Skeletal muscle tissue (tissue), 4 donors: ENCODE measurements around the gene ADCY2. TPM values are rescaled to one million over a fixed set of nuclear protein-coding genes. Genes with fewer than 3 reads are reported as not detected.
A peak's percentile ranks its signal among the peaks of the same experiment; 100 is the strongest.

Experiments
- H3K27ac ChIP-seq: one replicate; pipeline ENCODE4 v1.7.0; 2013; ENCODE audit warnings: mild to moderate bottlenecking, low read depth, low read length, inconsistent platforms
- H3K27me3 ChIP-seq, 3 donors: one replicate each; pipeline ENCODE4 v1.7.0; 2013; ENCODE audit warnings: low read length in 3 of 3; ENCODE audit not compliant: control insufficient read depth in 3 of 3, insufficient read depth in 3 of 3
- H3K36me3 ChIP-seq, 3 donors: one replicate each; pipeline ENCODE4 v1.7.0; 2013; ENCODE audit warnings: low read length in 3 of 3; ENCODE audit not compliant: control insufficient read depth in 3 of 3, insufficient read depth in 3 of 3
- H3K4me1 ChIP-seq, 3 donors: one replicate each; pipeline ENCODE4 v1.7.0; 2013; ENCODE audit warnings: low read length in 3 of 3, mild to moderate bottlenecking in 3 of 3; ENCODE audit not compliant: control insufficient read depth in 3 of 3, insufficient read depth in 3 of 3
- H3K4me3 ChIP-seq, 3 donors: one replicate each; pipeline ENCODE4 v1.7.0; 2013; ENCODE audit warnings: low read length in 3 of 3
- H3K9ac ChIP-seq, 3 donors: one replicate each; pipeline ENCODE4 v1.7.0; 2013; ENCODE audit warnings: low read length in 3 of 3, mild to moderate bottlenecking in 3 of 3, moderate library complexity in 2 of 3, low read depth in 1 of 3
- H3K9me3 ChIP-seq, 3 donors: one replicate each; pipeline ENCODE4 v1.7.0; 2013; ENCODE audit warnings: low read length in 3 of 3; ENCODE audit not compliant: control insufficient read depth in 3 of 3
- total RNA-seq: library from RNA; depleted of rRNA; stranded (reverse); fragments of >200 nt; gene quantifications from one replicate; pipeline ENCODE4 v1.2.3, GENCODE V29; 2014
- donor health status: Osteomylitis.

Gene ADCY2
- total RNA-seq, 1 donor from 2014 or later = 27.7 TPM

DNA sequence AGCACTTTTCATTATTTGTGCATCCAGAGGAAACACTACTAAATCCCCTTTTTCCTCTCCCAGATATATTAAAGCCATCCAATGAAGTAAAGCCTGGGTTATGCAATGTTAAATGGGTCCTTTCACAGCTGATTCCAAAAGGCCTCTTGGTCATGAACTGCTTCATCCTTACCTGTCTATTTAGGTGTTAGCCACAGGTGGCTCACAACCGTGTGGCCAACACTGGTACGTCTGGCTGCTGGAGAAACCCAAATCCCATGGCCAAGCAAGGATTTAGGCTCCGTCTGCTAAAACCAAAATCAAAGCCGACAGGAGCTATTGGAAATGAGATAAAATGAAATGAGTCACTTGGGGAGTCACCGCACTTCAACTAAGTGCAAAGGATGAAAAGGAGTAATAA lies 193.9 kb downstream of the ADCY2 start:
- no peak overlapping the region for H3K9ac ChIP-seq
- no peaks in the 10 kb centered on the region for H3K4me1 ChIP-seq
- H3K9me3 ChIP-seq = no peaks in the 10 kb centered on the region
- H3K4me3 ChIP-seq = no peak overlapping the region
- H3K36me3 ChIP-seq = no peaks in the 10 kb centered on the region
- H3K27me3 ChIP-seq = no peaks in the 10 kb centered on the region
- no peak overlapping the region for H3K27ac ChIP-seq

DNA sequence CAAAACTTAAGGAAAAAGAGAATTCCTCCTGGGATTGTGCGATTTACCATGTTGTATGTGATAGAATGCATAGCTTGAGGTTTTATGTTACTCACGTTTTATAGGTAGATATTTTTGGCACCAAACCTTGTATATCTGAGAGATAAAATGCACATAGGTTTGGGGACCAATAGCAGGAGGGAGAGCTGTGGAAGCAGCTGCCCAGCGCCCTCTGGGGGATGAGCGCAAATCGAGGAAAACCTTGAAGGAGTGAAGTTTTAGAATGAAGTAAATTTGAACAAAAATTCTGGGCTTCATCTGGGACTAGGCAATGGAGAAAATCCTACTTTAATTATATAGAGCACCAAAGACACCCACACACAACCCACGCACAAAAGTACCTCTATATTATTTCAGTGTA lies 197.0 kb downstream of the ADCY2 start:
- Histone ChIP-seq H3K9me3 (no peaks in the 10 kb centered on the region), H3K4me3 (no peak overlapping the region), H3K9ac (no peak overlapping the region), H3K27ac (no peak overlapping the region), H3K4me1 (peaks cover 12 to 18% (median 16%) of the 10 kb centered on the region in 3 donors), H3K27me3 (no peaks in the 10 kb centered on the region), H3K36me3 (no peaks in the 10 kb centered on the region)

DNA sequence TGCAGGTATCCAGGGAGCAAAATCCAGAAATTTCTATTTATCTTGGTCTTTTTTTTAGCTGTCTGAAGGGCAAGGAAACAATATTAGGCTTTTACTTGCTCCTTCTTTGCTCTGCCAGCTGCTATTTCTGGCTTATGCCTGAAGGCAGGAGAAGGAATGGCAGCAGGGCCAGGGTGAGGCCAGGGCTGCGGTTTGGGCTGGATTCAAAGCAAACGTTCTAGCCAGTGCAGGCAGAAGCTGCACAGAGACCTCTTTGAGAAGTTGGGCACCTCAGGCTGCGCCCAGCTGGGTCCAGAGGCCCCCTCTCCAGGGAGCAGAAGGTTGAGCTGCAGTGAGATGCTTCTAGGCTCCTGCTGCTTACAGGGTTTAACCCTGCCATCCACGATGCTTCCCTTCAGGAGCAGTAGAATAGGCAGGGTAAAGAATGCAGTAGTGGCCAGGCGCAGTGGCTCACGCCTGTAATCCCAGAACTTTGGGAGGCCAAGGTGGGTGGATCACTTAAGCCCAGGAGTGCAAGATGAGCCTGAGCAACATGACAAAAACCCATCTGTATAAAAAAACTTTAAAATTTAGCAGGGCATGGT lies 201.2 kb downstream of the ADCY2 start:
- Histone ChIP-seq H3K4me1 (peaks cover 14 to 20% (median 20%) of the 10 kb centered on the region in 3 donors), H3K36me3 (peaks cover 0 to 4% (median 2%) of the 10 kb centered on the region in 3 donors), H3K4me3 (no peak overlapping the region), H3K27ac (peak overlapping the region; percentile 9), H3K9ac (no peak overlapping the region), H3K27me3 (no peaks in the 10 kb centered on the region), H3K9me3 (no peaks in the 10 kb centered on the region)

DNA sequence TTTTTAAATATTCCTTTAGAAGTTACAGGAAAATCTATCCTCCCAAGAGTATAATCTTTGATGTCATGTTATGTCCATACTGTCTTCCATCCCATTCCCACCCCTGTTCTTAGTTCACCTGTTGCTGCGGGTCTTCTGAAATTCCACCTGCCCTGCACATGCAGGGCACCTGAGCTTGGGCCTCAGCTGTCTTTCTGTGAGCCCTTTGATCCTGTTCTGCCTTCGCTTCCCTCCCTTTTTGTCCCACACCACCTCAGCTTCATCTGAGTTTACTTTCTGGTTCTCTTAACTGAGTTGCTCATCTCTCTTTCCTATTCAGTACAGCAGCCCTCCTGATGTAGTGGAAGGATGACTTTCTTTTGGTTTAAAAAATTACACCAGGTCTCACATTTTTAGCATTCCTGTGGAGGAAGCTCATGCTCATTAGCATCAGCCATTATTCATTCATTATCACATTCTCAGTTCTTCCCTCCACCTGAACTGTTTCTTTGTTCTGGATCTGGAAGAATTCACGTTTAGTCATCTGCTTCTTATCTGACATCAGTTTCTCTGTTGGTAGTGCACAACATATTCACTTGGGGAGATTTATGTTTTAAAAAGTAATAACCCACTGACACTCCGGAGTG lies 211.0 kb downstream of the ADCY2 start:
- H3K27ac ChIP-seq = no peak overlapping the region
- H3K27me3 ChIP-seq = no peaks in the 10 kb centered on the region

DNA sequence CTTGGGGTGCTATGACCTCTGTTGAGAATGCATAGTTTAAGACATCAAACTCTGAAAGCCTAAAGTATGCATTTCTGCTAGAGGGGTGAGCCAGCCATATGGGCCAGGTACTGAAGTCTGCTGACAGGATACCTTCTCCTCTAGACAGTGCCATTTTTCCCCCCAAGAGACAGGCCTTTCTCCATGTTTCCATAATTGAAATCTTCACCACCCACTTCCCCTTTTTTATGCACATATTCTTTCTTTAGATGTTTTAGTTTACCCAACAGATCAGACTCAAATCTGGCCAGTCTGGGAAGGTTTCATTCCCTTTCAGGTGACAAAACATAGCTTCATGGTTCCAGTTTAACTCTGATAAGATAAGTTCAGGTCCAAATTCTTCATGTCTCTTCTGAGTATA lies 212.8 kb downstream of the ADCY2 start:
- H3K27me3 ChIP-seq = no peaks in the 10 kb centered on the region
- H3K4me3 ChIP-seq = no peak overlapping the region
- no peaks in the 10 kb centered on the region for H3K36me3 ChIP-seq
- H3K4me1 ChIP-seq = no peaks in the 10 kb centered on the region
- no peaks in the 10 kb centered on the region for H3K9me3 ChIP-seq
- H3K27ac ChIP-seq = no peak overlapping the region
- no peak overlapping the region for H3K9ac ChIP-seq

More for the DNA sequence above, 211.0 kb downstream of the ADCY2 start:
- Histone ChIP-seq H3K9ac (no peak overlapping the region), H3K4me3 (no peak overlapping the region), H3K36me3 (peaks cover 0 to 3% (median 0%) of the 10 kb centered on the region in 3 donors), H3K9me3 (no peaks in the 10 kb centered on the region), H3K4me1 (no peaks in the 10 kb centered on the region)

DNA sequence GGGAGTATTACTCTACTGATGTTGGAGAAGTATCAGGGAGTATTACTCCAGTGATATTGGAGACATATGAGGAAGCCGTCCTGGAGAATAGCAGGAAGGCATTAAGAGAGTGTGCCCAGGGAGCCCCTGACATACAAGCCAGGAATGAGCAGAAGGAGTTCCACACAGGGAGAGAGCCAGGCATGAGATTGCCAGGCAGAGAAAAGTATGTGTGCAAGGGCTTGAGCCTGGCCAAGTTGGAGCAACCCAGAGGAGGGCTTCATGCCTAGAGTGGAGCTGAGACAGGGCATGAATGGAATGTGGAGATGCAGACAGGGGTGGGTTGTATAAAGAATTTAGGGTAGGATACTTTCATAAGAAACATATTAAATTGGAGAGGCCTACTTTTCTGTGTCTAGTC lies 213.8 kb downstream of the ADCY2 start:
- no peak overlapping the region for H3K27ac ChIP-seq
- no peaks in the 10 kb centered on the region for H3K4me1 ChIP-seq
- no peaks in the 10 kb centered on the region for H3K27me3 ChIP-seq

DNA sequence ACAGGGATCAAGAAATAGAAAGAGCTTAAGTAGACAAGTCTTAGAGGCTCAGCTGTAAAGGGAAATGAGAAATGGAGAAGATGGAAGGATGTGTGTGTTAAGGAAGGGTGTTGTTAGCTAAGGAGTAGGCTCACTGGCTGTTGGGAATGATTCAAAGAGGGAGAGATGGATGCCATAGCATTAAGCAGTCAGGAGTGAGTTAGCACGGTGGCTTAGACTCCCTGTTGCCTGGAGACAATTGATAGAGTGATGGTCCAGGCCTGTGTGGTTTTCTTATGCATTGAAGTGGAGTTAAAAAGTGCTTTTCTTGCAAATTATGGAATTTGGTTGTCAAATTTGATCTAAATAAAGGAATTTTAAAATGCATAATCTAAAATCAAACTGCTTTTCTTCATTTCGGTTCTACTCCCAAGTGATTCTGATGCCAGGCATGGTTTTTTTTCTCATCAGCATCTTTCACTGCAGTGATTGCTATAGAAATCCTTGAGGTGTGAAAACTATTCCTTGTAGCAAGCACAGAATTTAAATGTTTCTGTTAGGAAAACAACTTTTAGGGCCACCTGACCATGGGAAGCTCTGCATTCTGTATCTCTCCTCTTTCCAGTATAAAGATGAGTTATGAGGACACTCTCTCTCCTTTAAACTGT lies 214.7 kb downstream of the ADCY2 start:
- no peak overlapping the region for H3K4me3 ChIP-seq
- H3K9ac ChIP-seq = no peak overlapping the region
- H3K27me3 ChIP-seq = no peaks in the 10 kb centered on the region
- H3K27ac ChIP-seq = no peak overlapping the region
- no peaks in the 10 kb centered on the region for H3K36me3 ChIP-seq
- H3K9me3 ChIP-seq = no peaks in the 10 kb centered on the region
- no peaks in the 10 kb centered on the region for H3K4me1 ChIP-seq

More for the DNA sequence above, 213.8 kb downstream of the ADCY2 start:
- no peak overlapping the region for H3K9ac ChIP-seq
- no peaks in the 10 kb centered on the region for H3K9me3 ChIP-seq
- H3K36me3 ChIP-seq = no peaks in the 10 kb centered on the region
- H3K4me3 ChIP-seq = no peak overlapping the region

DNA sequence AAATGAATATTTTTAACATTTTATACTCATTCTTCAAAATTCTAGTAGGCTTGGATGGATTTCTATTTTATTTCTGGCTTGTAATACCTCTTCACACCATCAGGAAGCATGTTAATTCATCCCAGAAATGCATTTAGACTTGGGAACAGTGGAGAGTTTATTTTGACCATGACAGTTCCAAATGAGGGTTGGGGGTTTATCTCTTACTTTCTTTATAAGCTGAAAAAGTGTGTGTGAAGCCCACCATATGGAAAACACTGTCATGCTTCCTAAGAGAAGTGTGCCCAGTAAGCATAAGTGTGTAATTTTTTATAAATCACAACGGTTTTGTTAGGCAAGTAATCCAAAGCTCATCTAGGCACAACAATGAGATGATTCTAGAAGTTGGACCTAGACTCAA lies 215.6 kb downstream of the ADCY2 start:
- no peak overlapping the region for H3K4me3 ChIP-seq
- no peaks in the 10 kb centered on the region for H3K27me3 ChIP-seq
- no peak overlapping the region for H3K27ac ChIP-seq
- H3K36me3 ChIP-seq = no peaks in the 10 kb centered on the region
- no peak overlapping the region for H3K9ac ChIP-seq
- H3K4me1 ChIP-seq = no peaks in the 10 kb centered on the region
- no peaks in the 10 kb centered on the region for H3K9me3 ChIP-seq

DNA sequence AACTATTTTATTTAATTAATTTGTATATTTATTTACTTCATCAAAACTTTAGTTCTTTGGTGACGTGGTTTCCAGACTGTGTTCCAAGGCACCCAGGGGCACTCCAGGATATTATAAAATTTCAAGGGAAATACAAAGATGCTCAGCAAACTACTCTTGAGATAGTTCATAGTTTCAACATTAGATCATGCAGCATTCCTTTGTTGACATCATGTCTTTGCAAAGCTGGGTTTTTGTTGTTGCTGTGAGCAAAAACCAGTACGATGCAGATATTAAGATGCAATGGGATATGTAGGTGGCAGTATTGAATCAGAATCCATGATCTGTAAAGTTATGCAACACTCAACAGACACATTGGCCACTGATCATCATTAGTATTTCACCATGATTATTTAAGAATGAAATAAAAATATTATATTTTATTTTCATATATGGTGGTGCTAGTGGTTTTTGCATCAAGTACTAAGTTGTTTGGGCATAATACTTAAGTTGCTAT lies 219.7 kb downstream of the ADCY2 start:
- Histone ChIP-seq H3K36me3 (no peaks in the 10 kb centered on the region), H3K4me1 (no peaks in the 10 kb centered on the region), H3K9me3 (no peaks in the 10 kb centered on the region), H3K27ac (no peak overlapping the region), H3K4me3 (no peak overlapping the region), H3K27me3 (no peaks in the 10 kb centered on the region), H3K9ac (no peak overlapping the region)

DNA sequence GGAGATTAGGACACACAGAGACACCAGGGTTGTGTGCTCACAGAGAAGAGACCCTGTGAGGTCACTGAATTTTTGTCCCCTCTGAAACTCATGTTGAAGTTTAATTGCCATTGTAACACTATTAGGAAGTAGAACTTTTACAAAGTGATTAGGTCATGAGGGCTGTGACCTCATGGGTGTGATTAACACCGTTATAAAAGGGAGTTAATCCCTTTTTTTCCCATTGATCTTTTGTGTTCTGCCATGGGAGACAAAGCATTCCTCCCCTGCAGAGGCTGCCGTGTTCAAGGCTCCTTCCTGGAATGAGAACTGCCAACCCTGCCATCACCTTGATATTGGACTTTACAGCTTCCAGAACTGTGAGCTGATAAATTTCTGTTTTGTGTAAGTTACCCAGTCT lies 221.0 kb downstream of the ADCY2 start:
- no peak overlapping the region for H3K27ac ChIP-seq
- H3K9me3 ChIP-seq = no peaks in the 10 kb centered on the region
- no peaks in the 10 kb centered on the region for H3K4me1 ChIP-seq
- no peak overlapping the region for H3K4me3 ChIP-seq
- H3K9ac ChIP-seq = no peak overlapping the region
- no peaks in the 10 kb centered on the region for H3K36me3 ChIP-seq
- no peaks in the 10 kb centered on the region for H3K27me3 ChIP-seq
